HepG2 (cell line): ENCODE results near the gene MEA1. TPM values are rescaled to one million over a fixed set of nuclear protein-coding genes. Genes with fewer than 3 reads are reported as not detected.

ENCODE experiments used
- EED ChIP-seq: sonication (generic); formaldehyde crosslinking; IDR thresholded peaks from 2 replicates; pipeline ENCODE4 v1.5.0; 2020; ENCODE audit warnings: mild to moderate bottlenecking, missing genetic modification reagents
- KLF15 ChIP-seq: sonication (generic); formaldehyde crosslinking; IDR thresholded peaks from 2 replicates; pipeline ENCODE4 v1.8.1; 2023; ENCODE audit warnings: borderline replicate concordance, mild to moderate bottlenecking, inconsistent platforms, missing genetic modification reagents, mixed read lengths
- RAD51 ChIP-seq: fragments of 450-650 bp; IDR thresholded peaks from 2 replicates; pipeline ENCODE4 v1.6.1; 2016; ENCODE audit warnings: borderline replicate concordance
- RBAK ChIP-seq: sonication (generic); formaldehyde crosslinking; IDR thresholded peaks from 2 replicates; pipeline ENCODE4 v1.5.1; 2020; ENCODE audit warnings: mild to moderate bottlenecking, missing genetic modification reagents
- RFX5 ChIP-seq: IDR thresholded peaks from 2 replicates; pipeline ENCODE4 v1.6.1; 2011; ENCODE audit warnings: low read depth, low read length, improper control_type of control experiment
- RORA ChIP-seq: sonication (generic); formaldehyde crosslinking; IDR thresholded peaks from 2 replicates; pipeline ENCODE4 v1.5.0; 2020; ENCODE audit warnings: mild to moderate bottlenecking, missing genetic modification reagents, moderate library complexity
- SRY ChIP-seq: sonication (generic); formaldehyde crosslinking; IDR thresholded peaks from 2 replicates; pipeline ENCODE4 v1.8.0; 2022; ENCODE audit warnings: mild to moderate bottlenecking, missing genetic modification reagents
- THAP9 ChIP-seq: sonication (generic); formaldehyde crosslinking; IDR thresholded peaks from 2 replicates; pipeline ENCODE4; 2020; ENCODE audit warnings: missing genetic modification reagents, mild to moderate bottlenecking, borderline replicate concordance
- TMF1 ChIP-seq: sonication (generic); formaldehyde crosslinking; IDR thresholded peaks from 2 replicates; pipeline ENCODE4 v1.8.1; 2022; ENCODE audit warnings: low read depth, missing genetic modification reagents
- TP53 ChIP-seq: sonication (generic); formaldehyde crosslinking; conservative IDR thresholded peaks from 2 replicates; pipeline ENCODE4 v1.4.0; 2020; ENCODE audit warnings: missing genetic modification reagents
- UBTF ChIP-seq: sonication (generic); formaldehyde crosslinking; IDR thresholded peaks from 2 replicates; pipeline ENCODE4 v1.4.0; 2020; ENCODE audit warnings: mild to moderate bottlenecking, missing genetic modification reagents
- ZC3H4 ChIP-seq: sonication (generic); formaldehyde crosslinking; IDR thresholded peaks from 2 replicates; pipeline ENCODE4 v1.4.0; 2020; ENCODE audit warnings: missing genetic modification reagents, borderline replicate concordance
- ZFP41 ChIP-seq: sonication (generic); formaldehyde crosslinking; IDR thresholded peaks from 2 replicates; pipeline ENCODE4 v1.4.0; 2020; ENCODE audit warnings: mild to moderate bottlenecking, missing genetic modification reagents, borderline replicate concordance
- ZNF180 ChIP-seq: sonication (generic); formaldehyde crosslinking; IDR thresholded peaks from 2 replicates; pipeline ENCODE4 v1.4.0; 2020; ENCODE audit warnings: low read depth, missing genetic modification reagents, borderline replicate concordance
- ZNF329 ChIP-seq: sonication (generic); formaldehyde crosslinking; IDR thresholded peaks from 2 replicates; pipeline ENCODE4 v1.9.0; 2021; ENCODE audit warnings: low read depth, mild to moderate bottlenecking, missing genetic modification reagents
- ZNF577 ChIP-seq: sonication (generic); formaldehyde crosslinking; IDR thresholded peaks from 2 replicates; pipeline ENCODE4 v1.4.0; 2020; ENCODE audit warnings: mild to moderate bottlenecking, low read depth, missing genetic modification reagents, borderline replicate concordance
- ZNF597 ChIP-seq: sonication (generic); formaldehyde crosslinking; IDR thresholded peaks from 2 replicates; pipeline ENCODE4 v1.5.0; 2020; ENCODE audit warnings: missing genetic modification reagents
- ZNF784 ChIP-seq: sonication (generic); formaldehyde crosslinking; IDR thresholded peaks from 2 replicates; pipeline ENCODE4 v1.5.1; 2020; ENCODE audit warnings: missing genetic modification reagents, mild to moderate bottlenecking, borderline replicate concordance
- ZNF83 ChIP-seq: sonication (generic); formaldehyde crosslinking; IDR thresholded peaks from 2 replicates; pipeline ENCODE4 v1.4.0; 2020; ENCODE audit warnings: missing genetic modification reagents, mild to moderate bottlenecking, borderline replicate concordance
- polyA plus RNA-seq, 8 experiments: library from polyadenylated mRNA; depleted of rRNA in 3 of 8; stranded (reverse) in 7 of 8; unstranded in 1 of 8; fragments of >200 nt; fragmentation: Illumina TruSeq in 4 of 8; extraction: Trizol in 4 of 8; gene quantifications; 2 replicates each; pipeline versions ENCODE4 v1.2.1 to v1.2.3, GENCODE V29; 2011 to 2016; ENCODE audit warnings: low read depth in 4 of 8, missing spikeins in 1 of 8, mixed read lengths in 1 of 8; ENCODE audit not compliant: insufficient read depth in 1 of 8
- total RNA-seq, 5 experiments: library from RNA; depleted of rRNA; stranded (reverse); fragments of >200 nt; fragmentation: Illumina TruSeq; extraction: Trizol; gene quantifications; 2 replicates each; pipeline ENCODE4 v1.2.3, GENCODE V29; 2016; ENCODE audit warnings: low read depth in 1 of 5

Gene MEA1
- total and polyA plus RNA-seq, 2 of the 13 experiments (the other 11 are each of a cell fraction or from before 2014, with no cell fraction given), result 75.6 to 86.2 TPM

GRCh38 chr6:43060755-43061633 is 47.2 kb upstream of the MEA1 start (continued):
- TF ChIP-seq RORA (CRISPR knock-in tag), result no peak
- no peak for TF ChIP-seq TMF1 (CRISPR knock-in tag)
- TF ChIP-seq RFX5, result no peak
- TF ChIP-seq ZNF784 (CRISPR knock-in tag), result no peak
- TF ChIP-seq ZNF83 (CRISPR knock-in tag), result no peak
- 0 out of 2 replicates have a peak, but pooled peaks have one; percentile 36 for TF ChIP-seq KLF15
- TF ChIP-seq UBTF (CRISPR knock-in tag), result 0 out of 2 replicates have a peak, but pooled peaks have one; percentile 25
- no peak for TF ChIP-seq RAD51
- TF ChIP-seq EED (CRISPR knock-in tag), result no peak
- TF ChIP-seq TP53, result no peak
- no peak; the same call in 1 of the 2 replicates for TF ChIP-seq ZFP41
- 0 out of 2 replicates have a peak, but pooled peaks have one; percentile 24 for TF ChIP-seq ZNF329 (CRISPR knock-in tag)
- no peak for TF ChIP-seq THAP9 (CRISPR knock-in tag)
- TF ChIP-seq SRY (CRISPR knock-in tag), result no peak
- no peak for TF ChIP-seq ZNF180
- no peak for TF ChIP-seq RBAK (CRISPR knock-in tag)
- TF ChIP-seq ZC3H4 (CRISPR knock-in tag), result no peak
- TF ChIP-seq ZNF577 (CRISPR knock-in tag), result no peak
- no peak for TF ChIP-seq ZNF597 (CRISPR knock-in tag)
